IgD-negative memory B cell (primary cell): Measurements from ENCODE around the gene SYT7. TPM values are rescaled to one million over a fixed set of nuclear protein-coding genes. Genes with fewer than 3 reads are reported as not detected.
"Not testable (repeated sequence)": the region's sequence is repeated elsewhere in the genome, so short reads cannot be mapped to it uniquely, and the experiment has no call there.

Source experiments
- H3K27ac Mint-ChIP-seq, 3 donors: one replicate each; pipeline ENCODE4 v1.8.0; 2020 to 2022; ENCODE audit warnings: mild to moderate bottlenecking in 3 of 3, mixed read lengths in 3 of 3, moderate library complexity in 1 of 3
- H3K27me3 Mint-ChIP-seq: one replicate; pipeline ENCODE4 v1.8.0; 2021; ENCODE audit warnings: mixed read lengths
- H3K36me3 Mint-ChIP-seq: one replicate; pipeline ENCODE4 v1.8.0; 2020; ENCODE audit warnings: mild to moderate bottlenecking, mixed read lengths
- H3K4me1 Mint-ChIP-seq, 3 donors: one replicate each; pipeline ENCODE4 v1.8.0; 2020 to 2022; ENCODE audit warnings: mixed read lengths in 3 of 3, mild to moderate bottlenecking in 1 of 3
- H3K4me3 Mint-ChIP-seq, 4 donors: one replicate each; pipeline ENCODE4 v1.8.0; 2020 to 2022; ENCODE audit warnings: mild to moderate bottlenecking in 4 of 4, mixed read lengths in 4 of 4, moderate library complexity in 3 of 4
- H3K9me3 Mint-ChIP-seq, 3 donors: one replicate each; pipeline ENCODE4 v1.8.0; 2020 to 2021; ENCODE audit warnings: mixed read lengths in 3 of 3, mild to moderate bottlenecking in 1 of 3
- polyA plus RNA-seq: library from polyadenylated mRNA; unstranded; fragments of 300-500 nt; fragmentation: Illumina TruSeq; gene quantifications from one replicate; pipeline ENCODE4 v1.2.3, GENCODE V29; 2021

Gene SYT7
- not detected for polyA plus RNA-seq

GRCh38 chr11:61581030-61581928 is at the start of gene SYT7:
Gene SYT7, minus strand, starts transcription at chr11:61581076. Its CDS starts 256 bp downstream, at chr11:61580820.
- H3K4me3 Mint-ChIP-seq, result peak within 1 kb of the TSS; percentile 82 to 92 (median 85)
- H3K9me3 Mint-ChIP-seq, result no peaks in the 10 kb centered on the region
- H3K36me3 Mint-ChIP-seq, result no peaks in the 10 kb centered on the region
- peaks cover 0 to 5% (median 1%) of the 10 kb centered on the region in 3 donors for H3K4me1 Mint-ChIP-seq
- peak within 1 kb of the TSS in 2 of 3 donors; percentile 83 to 86 for H3K27ac Mint-ChIP-seq
- H3K27me3 Mint-ChIP-seq, result peaks cover 34% of the 10 kb centered on the region

GRCh38 chr11:61630089-61630488 is 49.2 kb upstream of the SYT7 start:
- no peak overlapping the region for H3K27ac Mint-ChIP-seq
- H3K4me1 Mint-ChIP-seq, result no peaks in the 10 kb centered on the region
- H3K36me3 Mint-ChIP-seq, result no peaks in the 10 kb centered on the region
- peaks cover 0 to 4% (median 0%) of the 10 kb centered on the region in 3 donors for H3K9me3 Mint-ChIP-seq
- peaks cover 10% of the 10 kb centered on the region for H3K27me3 Mint-ChIP-seq
- H3K4me3 Mint-ChIP-seq, result peak overlapping the region in 1 of 4 donors; percentile 78

- Mint-ChIP-seq H3K4me1 (no peaks in the 10 kb centered on the region), H3K27me3 (peaks cover 12% of the 10 kb centered on the region), H3K4me3 (no peak overlapping the region), H3K36me3 (no peaks in the 10 kb centered on the region), H3K9me3 (peaks cover 0 to 4% (median 0%) of the 10 kb centered on the region in 3 donors), H3K27ac (no peak overlapping the region)
Observed at GRCh38 chr11:61629082-61629833, 48.4 kb upstream of the SYT7 start.

GRCh38 chr11:61628662-61628970 is 47.7 kb upstream of the SYT7 start:
- H3K9me3 Mint-ChIP-seq, result peaks cover 0 to 4% (median 0%) of the 10 kb centered on the region in 3 donors
- H3K27ac Mint-ChIP-seq, result no peak overlapping the region
- H3K4me1 Mint-ChIP-seq, result no peaks in the 10 kb centered on the region
- no peaks in the 10 kb centered on the region for H3K36me3 Mint-ChIP-seq
- no peak overlapping the region for H3K4me3 Mint-ChIP-seq
- H3K27me3 Mint-ChIP-seq, result peaks cover 12% of the 10 kb centered on the region

- H3K4me1 Mint-ChIP-seq, result no peaks in the 10 kb centered on the region
- H3K9me3 Mint-ChIP-seq, result peaks cover 0 to 4% (median 0%) of the 10 kb centered on the region in 3 donors
- H3K27me3 Mint-ChIP-seq, result peaks cover 12% of the 10 kb centered on the region
- H3K36me3 Mint-ChIP-seq, result no peaks in the 10 kb centered on the region
- no peak overlapping the region for H3K4me3 Mint-ChIP-seq
- no peak overlapping the region for H3K27ac Mint-ChIP-seq
Observed at GRCh38 chr11:61627850-61628661, 47.2 kb upstream of the SYT7 start.

- Mint-ChIP-seq H3K4me3 (no peak overlapping the region), H3K4me1 (no peaks in the 10 kb centered on the region), H3K36me3 (no peaks in the 10 kb centered on the region), H3K27me3 (peaks cover 12% of the 10 kb centered on the region), H3K27ac (no peak overlapping the region), H3K9me3 (peaks cover 0 to 4% (median 0%) of the 10 kb centered on the region in 3 donors)
Observed at GRCh38 chr11:61626580-61627380, 45.9 kb upstream of the SYT7 start.

GRCh38 chr11:61625525-61625924 is 44.6 kb upstream of the SYT7 start:
- H3K4me1 Mint-ChIP-seq, result no peaks in the 10 kb centered on the region
- peaks cover 18% of the 10 kb centered on the region for H3K27me3 Mint-ChIP-seq

GRCh38 chr11:61621917-61622585 is 41.2 kb upstream of the SYT7 start:
- Mint-ChIP-seq H3K4me1 (no peaks in the 10 kb centered on the region), H3K27ac (no peak overlapping the region), H3K4me3 (no peak overlapping the region), H3K27me3 (peaks cover 20% of the 10 kb centered on the region), H3K9me3 (peaks cover 0 to 3% (median 0%) of the 10 kb centered on the region in 3 donors), H3K36me3 (no peaks in the 10 kb centered on the region)

More at GRCh38 chr11:61625525-61625924, 44.6 kb upstream of the SYT7 start:
- H3K4me3 Mint-ChIP-seq, result no peak overlapping the region
- H3K27ac Mint-ChIP-seq, result no peak overlapping the region
- H3K9me3 Mint-ChIP-seq, result peaks cover 0 to 4% (median 0%) of the 10 kb centered on the region in 3 donors
- no peaks in the 10 kb centered on the region for H3K36me3 Mint-ChIP-seq

GRCh38 chr11:61619471-61620226 is 38.8 kb upstream of the SYT7 start:
- Mint-ChIP-seq H3K36me3 (no peaks in the 10 kb centered on the region), H3K4me3 (no peak overlapping the region), H3K27me3 (peaks cover 19% of the 10 kb centered on the region), H3K4me1 (no peaks in the 10 kb centered on the region), H3K27ac (no peak overlapping the region), H3K9me3 (peaks cover 0 to 3% (median 0%) of the 10 kb centered on the region in 3 donors)

- H3K27ac Mint-ChIP-seq, result no peak overlapping the region
- no peaks in the 10 kb centered on the region for H3K4me1 Mint-ChIP-seq
- no peaks in the 10 kb centered on the region for H3K36me3 Mint-ChIP-seq
- peaks cover 0 to 3% (median 0%) of the 10 kb centered on the region in 3 donors for H3K9me3 Mint-ChIP-seq
- H3K27me3 Mint-ChIP-seq, result peaks cover 19% of the 10 kb centered on the region
- H3K4me3 Mint-ChIP-seq, result no peak overlapping the region
Observed at GRCh38 chr11:61618978-61619377, 38.1 kb upstream of the SYT7 start.

- peaks cover 0 to 3% (median 0%) of the 10 kb centered on the region in 3 donors for H3K9me3 Mint-ChIP-seq
- H3K27ac Mint-ChIP-seq, result no peak overlapping the region
- no peak overlapping the region for H3K4me3 Mint-ChIP-seq
- no peaks in the 10 kb centered on the region for H3K36me3 Mint-ChIP-seq
- peaks cover 19% of the 10 kb centered on the region for H3K27me3 Mint-ChIP-seq
- no peaks in the 10 kb centered on the region for H3K4me1 Mint-ChIP-seq
Observed at GRCh38 chr11:61617515-61617914, 36.6 kb upstream of the SYT7 start.

- Mint-ChIP-seq H3K4me1 (no peaks in the 10 kb centered on the region), H3K27me3 (peaks cover 20% of the 10 kb centered on the region), H3K9me3 (peaks cover 0 to 5% (median 3%) of the 10 kb centered on the region in 3 donors)
Observed at GRCh38 chr11:61616434-61616833, 35.6 kb upstream of the SYT7 start.

GRCh38 chr11:61614782-61615181 is 33.9 kb upstream of the SYT7 start:
- H3K36me3 Mint-ChIP-seq, H3K9me3 Mint-ChIP-seq, H3K4me1 Mint-ChIP-seq, H3K27ac Mint-ChIP-seq, H3K4me3 Mint-ChIP-seq: not testable (repeated sequence)
- H3K27me3 Mint-ChIP-seq, result peaks cover 19% of the 10 kb centered on the region

More at GRCh38 chr11:61616434-61616833, 35.6 kb upstream of the SYT7 start:
- Mint-ChIP-seq H3K36me3 (no peaks in the 10 kb centered on the region), H3K27ac (no peak overlapping the region), H3K4me3 (no peak overlapping the region)
